ENCODE data around the gene ADAMTS8.
A peak's percentile ranks its signal among the peaks of the same experiment; 100 is the strongest.

ADAMTS8 gene

GRCh38 chr11:130476200-130476921 lies 48.0 kb upstream of the ADAMTS8 start:
- Histone ChIP-seq H3K4me2 (ENCODE audit: insufficient read depth, low read length, poor library complexity, severe bottlenecking) (no peak overlapping the region), H3K9me3 (replicated peaks in 1 of 2; ENCODE audit: control insufficient read depth in 2 of 2, insufficient read depth in 1 of 2, low read depth in 1 of 2, low read length in 2 of 2) (no peaks in the 10 kb centered on the region), H3K27me3 (ENCODE audit: control insufficient read depth in 3 of 3, insufficient read depth in 3 of 3, low read depth in 1 of 3, low read length in 3 of 3) (no peaks in the 10 kb centered on the region), H3K14ac (ENCODE audit: low read length) (no peak overlapping the region), H3K36me3 (replicated peaks in 1 of 2; ENCODE audit: control insufficient read depth in 2 of 2, insufficient read depth in 2 of 2, low read length in 2 of 2) (peaks cover 0 to 5% of the 10 kb centered on the region in 2 donors), H3K18ac (ENCODE audit: low read length) (no peak overlapping the region), H2AFZ (ENCODE audit: low read length) (no peak overlapping the region), H3K4me1 (ENCODE audit: control insufficient read depth in 2 of 2, insufficient read depth in 1 of 2, low read depth in 1 of 2, low read length in 2 of 2) (peaks cover 19 to 20% of the 10 kb centered on the region in 2 donors), H3K79me1 (ENCODE audit: low read depth, low read length) (no peaks in the 10 kb centered on the region), H2BK5ac (ENCODE audit: low read length) (no peak overlapping the region), H3K23ac (ENCODE audit: low read depth, low read length, poor library complexity) (no peak overlapping the region), H3K4me3 (ENCODE audit: low read length in 2 of 2) (no peak overlapping the region), H2BK12ac (ENCODE audit: low read length) (no peak overlapping the region), H3K4ac (ENCODE audit: low read length) (no peak overlapping the region), H2BK15ac (ENCODE audit: low read length) (no peak overlapping the region), H3K27ac (replicated peaks; ENCODE audit: low read length) (no peak overlapping the region), H3K9ac (ENCODE audit: low read depth, low read length, poor library complexity) (no peak overlapping the region), H2BK120ac (ENCODE audit: low read depth, low read length) (no peak overlapping the region), H2AK5ac (ENCODE audit: low read depth, low read length) (no peak overlapping the region), H4K8ac (ENCODE audit: low read depth, low read length) (no peak overlapping the region), H4K91ac (ENCODE audit: low read depth, low read length, poor library complexity) (no peak overlapping the region)
- no peak for DNase-seq (ENCODE audit: low spot score)
- no CpG with 5 or more reads among the region's 12 CpGs for WGBS, 2 donors (ENCODE audit: extremely low coverage in 2 of 2, insufficient read length in 2 of 2, insufficient replicate concordance in 1 of 2)

- no peak overlapping the region for H2BK15ac ChIP-seq (ENCODE audit: low read length)
- no peaks in the 10 kb centered on the region for H3K79me1 ChIP-seq (ENCODE audit: low read depth, low read length)
- no peak overlapping the region for H2AK5ac ChIP-seq (ENCODE audit: low read depth, low read length)
- H4K91ac ChIP-seq (ENCODE audit: low read depth, low read length, poor library complexity): no peak overlapping the region
- H3K4me2 ChIP-seq (ENCODE audit: insufficient read depth, low read length, poor library complexity, severe bottlenecking): no peak overlapping the region
- H3K18ac ChIP-seq (ENCODE audit: low read length): no peak overlapping the region
- no peak overlapping the region for H2BK12ac ChIP-seq (ENCODE audit: low read length)
- H3K27me3 ChIP-seq (ENCODE audit: control insufficient read depth in 3 of 3, insufficient read depth in 3 of 3, low read depth in 1 of 3, low read length in 3 of 3): no peaks in the 10 kb centered on the region
- H2BK5ac ChIP-seq (ENCODE audit: low read length): no peak overlapping the region
- no CpG with 5 or more reads among the region's 10 CpGs for WGBS, 2 donors (ENCODE audit: extremely low coverage in 2 of 2, insufficient read length in 2 of 2, insufficient replicate concordance in 1 of 2)
- no peak overlapping the region for H3K9ac ChIP-seq (ENCODE audit: low read depth, low read length, poor library complexity)
- no peak overlapping the region for H2AFZ ChIP-seq (ENCODE audit: low read length)
- no peak overlapping the region for H2BK120ac ChIP-seq (ENCODE audit: low read depth, low read length)
- no peak overlapping the region for H3K27ac ChIP-seq (replicated peaks; ENCODE audit: low read length)
- H3K36me3 ChIP-seq (replicated peaks in 1 of 2; ENCODE audit: control insufficient read depth in 2 of 2, insufficient read depth in 2 of 2, low read length in 2 of 2): peaks cover 0 to 5% of the 10 kb centered on the region in 2 donors
- H3K9me3 ChIP-seq (replicated peaks in 1 of 2; ENCODE audit: control insufficient read depth in 2 of 2, insufficient read depth in 1 of 2, low read depth in 1 of 2, low read length in 2 of 2): no peaks in the 10 kb centered on the region
- H3K4ac ChIP-seq (ENCODE audit: low read length): no peak overlapping the region
- peaks cover 19 to 20% of the 10 kb centered on the region in 2 donors for H3K4me1 ChIP-seq (ENCODE audit: control insufficient read depth in 2 of 2, insufficient read depth in 1 of 2, low read depth in 1 of 2, low read length in 2 of 2)
- no peak overlapping the region for H4K8ac ChIP-seq (ENCODE audit: low read depth, low read length)
- no peak overlapping the region for H3K14ac ChIP-seq (ENCODE audit: low read length)
- DNase-seq (ENCODE audit: low spot score): no peak
- no peak overlapping the region for H3K23ac ChIP-seq (ENCODE audit: low read depth, low read length, poor library complexity)
- H3K4me3 ChIP-seq (ENCODE audit: low read length in 2 of 2): no peak overlapping the region
Measured at GRCh38 chr11:130475426-130476053, 47.1 kb upstream of the ADAMTS8 start.

GRCh38 chr11:130474637-130475400 lies 46.4 kb upstream of the ADAMTS8 start:
- H2BK12ac ChIP-seq (ENCODE audit: low read length): no peak overlapping the region
- no CpG with 5 or more reads among the region's 12 CpGs for WGBS, 2 donors (ENCODE audit: extremely low coverage in 2 of 2, insufficient read length in 2 of 2, insufficient replicate concordance in 1 of 2)
- DNase-seq (ENCODE audit: low spot score): no peak
- peak overlapping the region; percentile 39 for H2BK5ac ChIP-seq (ENCODE audit: low read length)
- H4K8ac ChIP-seq (ENCODE audit: low read depth, low read length): no peak overlapping the region
- no peak overlapping the region for H2BK120ac ChIP-seq (ENCODE audit: low read depth, low read length)
- no peak overlapping the region for H3K4ac ChIP-seq (ENCODE audit: low read length)
- no peak overlapping the region for H2AFZ ChIP-seq (ENCODE audit: low read length)
- no peak overlapping the region for H3K18ac ChIP-seq (ENCODE audit: low read length)
- H3K27me3 ChIP-seq (ENCODE audit: control insufficient read depth in 3 of 3, insufficient read depth in 3 of 3, low read depth in 1 of 3, low read length in 3 of 3): no peaks in the 10 kb centered on the region
- H3K36me3 ChIP-seq (replicated peaks in 1 of 2; ENCODE audit: control insufficient read depth in 2 of 2, insufficient read depth in 2 of 2, low read length in 2 of 2): peaks cover 0 to 5% of the 10 kb centered on the region in 2 donors
- no peak overlapping the region for H2BK15ac ChIP-seq (ENCODE audit: low read length)
- H3K23ac ChIP-seq (ENCODE audit: low read depth, low read length, poor library complexity): no peak overlapping the region
- H3K9me3 ChIP-seq (replicated peaks in 1 of 2; ENCODE audit: control insufficient read depth in 2 of 2, insufficient read depth in 1 of 2, low read depth in 1 of 2, low read length in 2 of 2): no peaks in the 10 kb centered on the region
- no peak overlapping the region for H3K4me2 ChIP-seq (ENCODE audit: insufficient read depth, low read length, poor library complexity, severe bottlenecking)
- H3K79me1 ChIP-seq (ENCODE audit: low read depth, low read length): no peaks in the 10 kb centered on the region
- H3K4me1 ChIP-seq (ENCODE audit: control insufficient read depth in 2 of 2, insufficient read depth in 1 of 2, low read depth in 1 of 2, low read length in 2 of 2): peaks cover 19 to 20% of the 10 kb centered on the region in 2 donors
- H3K4me3 ChIP-seq (ENCODE audit: low read length in 2 of 2): peak overlapping the region in 1 of 2 donors; percentile 12
- H4K91ac ChIP-seq (ENCODE audit: low read depth, low read length, poor library complexity): no peak overlapping the region
- H3K27ac ChIP-seq (replicated peaks; ENCODE audit: low read length): no peak overlapping the region
- peak overlapping the region; percentile 33 for H3K14ac ChIP-seq (ENCODE audit: low read length)
- no peak overlapping the region for H3K9ac ChIP-seq (ENCODE audit: low read depth, low read length, poor library complexity)
- H2AK5ac ChIP-seq (ENCODE audit: low read depth, low read length): no peak overlapping the region
